Mesenteric fat pad (tissue), 1 donor: ENCODE measurements around the gene TOMM70. TPM values are rescaled to one million over a fixed set of nuclear protein-coding genes. Genes with fewer than 3 reads are reported as not detected.

Experiments
- DNase-seq: peaks from one replicate; pipeline ENCODE4 v3.0.0-alpha.2; 2020; ENCODE audit warnings: low spot score
- total RNA-seq: library from RNA; stranded (reverse); fragmentation: NEBNext Ultra II Directional; extraction: Animal tissue kit (Norgen Biotek cat#: 25700); gene quantifications from one replicate; pipeline ENCODE4 v1.2.1, GENCODE V29; 2021
- donor health status: DM: yes; HTN: yes; CAD: no.

The TOMM70 gene
- total RNA-seq, 1 donor from 2014 or later, result 47.8 TPM

- no peak for DNase-seq
Observed at GRCh38 chr3:100411091-100411982, 10.4 kb upstream of the TOMM70 start.

DNA sequence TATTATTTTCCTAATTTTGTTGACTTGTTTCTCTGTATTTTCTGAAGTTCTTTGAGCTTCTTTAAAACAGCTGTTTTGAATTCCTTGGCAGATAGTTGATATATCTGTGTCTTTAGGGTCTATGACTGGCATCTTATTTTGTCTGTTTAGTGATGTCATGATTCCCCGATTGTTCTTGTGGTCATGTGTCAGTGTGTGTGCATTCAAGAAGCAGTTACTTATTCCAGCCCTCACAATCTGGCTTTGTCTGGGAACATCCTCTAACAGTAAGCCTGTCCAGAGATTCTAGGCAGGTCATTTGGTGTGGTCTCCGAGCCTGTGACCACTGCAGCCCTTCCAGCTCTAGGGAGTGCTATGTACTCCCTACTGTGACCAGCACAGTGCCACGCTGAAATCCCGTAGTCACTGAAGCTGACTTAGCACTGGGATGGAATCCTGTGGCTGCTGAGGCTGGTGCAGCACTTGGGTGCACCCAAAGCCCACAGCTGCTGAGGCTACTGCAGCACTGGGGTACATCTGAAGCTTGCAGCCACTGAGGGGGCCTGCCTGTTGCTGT is 7.2 kb upstream of the TOMM70 start:
- no peak for DNase-seq

- no peak for DNase-seq
Observed at GRCh38 chr3:100407164-100407563, 6.3 kb upstream of the TOMM70 start.

GRCh38 chr3:100404250-100404548 is 3.3 kb upstream of the TOMM70 start:
- no peak for DNase-seq

GRCh38 chr3:100403362-100404249 is 2.7 kb upstream of the TOMM70 start:
- no peak for DNase-seq

DNA sequence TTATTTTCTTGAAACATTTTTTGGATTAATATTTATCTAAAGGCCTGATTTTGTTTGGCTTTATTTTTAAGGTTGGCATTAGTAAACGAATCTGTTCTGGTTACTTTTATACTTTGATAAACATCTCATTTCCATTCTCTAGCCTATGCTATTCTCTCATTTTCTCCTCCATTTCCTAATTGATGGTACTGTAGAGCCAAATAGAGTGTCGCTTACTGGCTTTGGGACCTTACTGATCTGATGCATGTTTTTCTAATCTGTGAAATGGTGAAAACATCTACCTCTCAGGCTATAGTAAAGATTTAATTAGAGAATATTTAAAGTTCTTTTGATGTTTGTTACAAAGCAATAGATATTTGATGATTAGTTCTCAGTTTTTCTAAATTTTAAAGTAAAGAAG is 2.0 kb upstream of the TOMM70 start:
- DNase-seq, result no peak

DNA sequence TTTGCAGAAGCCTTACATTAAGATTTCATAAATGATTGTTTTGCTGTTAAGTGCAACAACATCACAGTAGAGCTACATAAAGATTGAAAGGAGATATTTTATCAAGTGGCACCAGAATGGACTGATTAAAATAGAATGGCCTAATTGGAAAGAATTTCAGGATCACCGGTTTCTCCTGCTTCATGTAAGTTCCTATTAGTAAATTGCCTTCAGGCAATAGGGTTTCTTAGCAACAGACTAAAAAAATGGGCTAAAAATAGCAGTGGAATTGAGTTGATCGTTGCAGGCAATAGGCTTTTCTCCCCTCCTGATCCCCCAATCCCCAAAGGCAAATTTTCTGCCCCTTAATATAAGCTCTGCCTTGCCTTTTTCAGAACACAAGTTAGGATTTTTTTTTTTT is 1.4 kb upstream of the TOMM70 start:
- no peak for DNase-seq

- DNase-seq, result no peak
Observed at GRCh38 chr3:100401674-100402041, 769 bp upstream of the TOMM70 start.

GRCh38 chr3:100400419-100400779 is 490 bp downstream of the TOMM70 start:
- no peak for DNase-seq

DNA sequence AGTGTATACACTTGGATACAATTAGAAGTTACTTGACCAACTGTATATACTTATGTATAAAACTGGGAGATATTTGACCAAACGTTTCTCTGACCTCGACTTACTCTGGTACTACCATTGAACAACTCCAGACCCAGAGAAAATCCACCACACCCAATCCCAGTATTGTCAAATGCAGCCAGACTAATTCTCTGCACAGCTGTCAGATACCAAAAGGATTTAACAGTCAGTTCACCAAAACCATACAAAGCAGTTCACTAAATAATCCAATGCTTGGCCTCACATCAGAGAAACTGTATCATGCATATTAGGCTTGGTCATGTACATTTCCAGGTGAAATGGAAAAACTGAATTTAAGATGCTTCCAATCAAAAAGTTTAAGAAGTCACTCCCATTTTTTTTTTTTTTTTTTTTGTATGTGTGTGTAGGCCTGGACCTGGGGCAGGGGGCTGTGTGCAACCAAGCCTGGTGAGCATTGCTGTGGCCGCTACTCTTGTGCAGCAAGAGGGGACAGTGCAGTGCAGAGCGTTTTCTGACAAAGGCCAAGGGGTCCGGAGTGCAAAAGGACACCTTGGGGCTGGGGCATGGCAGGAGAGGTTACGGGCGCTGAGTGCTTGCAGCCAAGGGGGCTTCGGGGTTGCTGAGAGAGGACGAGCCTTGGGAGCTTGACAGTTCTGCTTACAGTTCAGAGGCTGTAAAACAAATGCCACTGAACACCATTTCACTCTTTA is 1.4 kb downstream of the TOMM70 start:
- no peak for DNase-seq

- DNase-seq, result no peak
Observed at GRCh38 chr3:100396967-100397366, 3.9 kb downstream of the TOMM70 start.

DNA sequence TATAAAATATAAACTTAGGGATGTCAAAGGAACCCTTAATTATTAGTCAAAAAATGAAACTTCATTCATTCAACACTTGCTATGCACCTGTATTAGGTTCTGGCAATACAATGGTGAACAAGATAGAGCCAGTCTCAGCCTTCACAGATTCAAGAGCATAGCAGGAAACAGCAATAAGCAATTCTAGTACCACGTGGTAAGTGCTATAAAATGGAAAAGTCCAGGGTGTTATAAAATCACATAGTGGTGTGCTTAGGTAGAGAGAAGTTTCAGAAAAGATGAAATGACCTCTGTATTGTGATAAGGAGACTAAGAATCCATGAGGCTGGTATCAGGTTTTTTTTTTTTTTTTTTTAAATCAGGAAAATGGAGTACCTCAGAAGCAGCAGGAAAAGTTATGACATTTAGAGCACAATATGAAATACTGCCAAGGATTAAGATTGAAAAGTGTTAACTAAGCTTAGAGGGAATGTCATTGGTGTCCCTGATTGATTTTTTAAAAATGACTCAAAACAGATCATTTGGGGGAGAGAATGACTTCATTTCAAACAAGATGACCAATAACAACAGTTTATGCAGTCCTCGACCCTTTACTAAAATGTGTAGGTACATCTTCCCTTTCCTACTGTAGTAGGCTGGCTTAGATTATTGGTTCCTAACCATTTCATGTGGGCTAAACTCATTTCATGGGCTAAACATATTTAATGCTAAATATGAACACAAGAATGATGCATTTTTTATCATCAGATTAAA is 5.0 kb downstream of the TOMM70 start:
- no peak for DNase-seq

DNA sequence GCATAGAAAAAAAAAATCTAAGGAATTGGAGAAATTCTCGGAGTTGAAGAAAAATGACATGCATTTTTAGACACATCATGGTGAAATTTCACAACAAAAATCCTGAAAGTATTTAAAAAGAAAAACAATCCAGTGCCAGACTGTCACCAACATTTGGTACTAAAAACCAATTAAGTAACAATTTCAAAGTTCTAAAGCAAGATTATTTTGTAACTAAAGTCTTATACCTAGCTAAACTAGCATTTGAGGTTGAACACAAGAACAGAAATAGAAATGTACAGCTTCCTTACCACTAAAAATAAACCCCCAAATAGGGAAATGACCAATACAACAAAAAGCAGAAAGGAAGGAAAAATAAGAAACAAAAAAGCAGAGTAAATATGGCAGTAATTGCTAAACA is 11.9 kb downstream of the TOMM70 start:
- no peak for DNase-seq

DNA sequence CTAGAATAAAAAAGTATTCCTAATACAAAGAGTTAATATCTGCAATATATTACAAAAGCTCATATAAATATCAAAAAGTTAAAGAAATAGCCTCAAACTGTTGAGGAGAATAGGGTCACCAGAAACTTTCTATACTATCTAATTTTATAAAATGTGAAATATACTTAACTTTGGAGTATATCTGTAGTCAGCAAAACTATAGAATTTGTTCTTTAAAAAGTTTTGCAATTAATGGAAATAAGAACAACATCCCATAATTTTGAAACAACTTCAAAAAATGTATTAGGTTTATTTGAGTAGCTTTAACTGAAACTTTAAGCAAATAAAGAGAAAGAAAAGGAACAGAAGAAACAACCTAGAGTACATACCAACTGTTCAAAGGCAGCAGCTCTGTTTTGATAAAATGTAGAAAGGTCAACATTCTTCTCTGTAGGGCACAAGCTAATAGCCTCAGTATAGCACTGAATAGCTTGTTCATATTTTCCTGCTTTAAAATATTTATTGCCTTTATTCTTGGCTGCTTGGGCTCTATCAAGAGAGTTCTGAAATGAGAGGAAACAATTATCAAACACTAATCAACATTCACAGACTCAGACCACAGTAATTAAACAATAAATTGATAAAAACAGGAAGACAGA is 14.3 kb downstream of the TOMM70 start:
- no peak for DNase-seq

DNA sequence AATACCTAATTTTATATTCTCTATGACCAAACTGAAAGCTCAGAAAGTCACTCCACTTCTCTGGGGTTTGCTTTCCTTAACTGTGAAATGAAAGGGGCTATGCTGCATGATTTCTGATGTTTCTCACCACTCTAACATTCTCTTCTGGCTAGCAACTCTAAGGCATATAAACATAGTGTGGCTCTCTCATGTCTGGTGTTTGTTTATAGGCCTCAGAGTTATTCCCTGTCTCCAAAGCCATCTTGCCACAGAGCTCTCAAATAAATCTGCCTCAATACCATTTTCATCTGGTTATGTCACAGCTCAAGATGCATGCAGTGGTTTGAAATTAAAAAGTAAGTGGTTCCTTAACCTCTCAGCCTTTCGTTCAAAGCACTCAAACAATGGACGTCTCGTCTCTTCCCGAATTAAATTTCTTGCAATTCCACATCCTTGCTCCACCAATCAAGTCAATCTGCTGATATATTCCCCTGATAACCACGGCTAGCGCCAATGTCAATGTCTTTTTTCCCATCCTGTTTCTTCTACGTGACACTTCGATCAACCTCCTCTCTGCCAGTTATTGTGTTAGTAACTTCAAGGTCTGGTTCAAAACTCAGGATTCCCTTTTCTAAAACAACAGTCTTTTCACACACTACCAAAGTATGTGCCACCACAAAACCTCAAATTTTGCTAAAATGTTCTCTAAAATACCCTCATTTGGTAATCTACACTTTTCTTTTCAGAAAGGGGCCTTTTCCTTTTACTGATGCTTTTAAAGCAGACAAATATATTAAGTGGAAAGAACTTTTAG is 16.0 kb downstream of the TOMM70 start:
- DNase-seq, result no peak

GRCh38 chr3:100376301-100376700 is 24.6 kb downstream of the TOMM70 start:
- DNase-seq, result no peak

GRCh38 chr3:100374521-100374920 is 26.4 kb downstream of the TOMM70 start:
- no peak for DNase-seq

DNA sequence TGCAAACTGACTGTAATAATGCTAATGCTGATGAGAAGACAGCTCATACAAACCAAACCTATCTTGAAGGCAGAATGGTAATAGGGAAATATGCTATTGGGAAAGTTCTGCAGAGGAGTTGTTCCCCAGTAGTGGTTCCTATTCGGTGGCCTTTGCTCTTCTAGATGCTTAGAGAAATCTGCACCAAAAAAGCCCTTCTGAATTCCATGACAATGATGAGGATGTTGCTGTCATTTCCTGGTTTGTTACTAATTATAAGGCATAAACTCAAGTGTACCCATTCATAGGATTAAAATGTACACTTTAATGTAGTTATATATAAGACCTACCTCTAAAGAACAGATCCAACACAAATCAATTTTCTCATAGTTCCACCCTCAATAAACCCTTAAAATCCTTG is 30.1 kb downstream of the TOMM70 start:
- no peak for DNase-seq

DNA sequence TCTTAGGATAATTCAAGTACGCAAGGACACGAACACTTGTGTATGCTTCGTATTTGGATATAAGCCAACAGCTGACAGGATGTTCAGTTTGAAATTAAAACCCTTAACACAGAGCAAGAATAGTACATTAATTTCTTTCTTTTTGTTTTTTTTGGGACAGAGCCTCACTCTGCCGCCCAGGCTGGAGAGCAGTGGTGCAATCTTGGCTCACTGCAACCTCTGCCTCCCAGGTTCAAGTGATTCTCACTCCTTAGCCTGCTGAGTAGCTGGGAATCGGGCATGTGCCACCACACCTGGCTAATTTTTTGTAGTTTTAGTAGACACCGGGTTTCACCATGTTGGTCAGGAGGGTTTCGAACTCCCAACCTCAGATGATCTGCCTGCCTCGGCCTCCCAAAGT is 32.4 kb downstream of the TOMM70 start:
- no peak for DNase-seq

DNA sequence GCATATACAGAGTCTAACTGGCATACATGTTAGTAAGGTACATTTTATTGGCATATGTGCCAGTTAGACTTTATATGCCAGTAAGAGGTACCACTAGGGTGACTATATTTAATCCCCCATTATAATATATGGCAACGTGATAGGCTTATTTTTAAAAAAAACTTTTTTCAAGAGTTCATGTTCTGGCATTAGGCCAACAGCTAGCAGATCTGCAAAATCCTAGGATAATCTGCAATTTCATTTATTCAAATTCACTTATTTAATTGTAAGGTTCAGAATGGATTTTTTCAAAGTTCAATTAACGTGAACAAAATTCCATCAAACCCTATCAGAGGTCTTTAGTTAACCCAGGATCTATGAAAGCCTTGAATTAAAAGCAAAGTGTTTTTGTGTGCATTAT is 34.5 kb downstream of the TOMM70 start:
- DNase-seq, result no peak
